ENCODE data around the gene RARRES1. TPM values are rescaled to one million over a fixed set of nuclear protein-coding genes. Genes with fewer than 3 reads are reported as not detected.

RARRES1 gene
- total RNA-seq, 1 experiment from 2014 or later: 0.20 TPM

DNA sequence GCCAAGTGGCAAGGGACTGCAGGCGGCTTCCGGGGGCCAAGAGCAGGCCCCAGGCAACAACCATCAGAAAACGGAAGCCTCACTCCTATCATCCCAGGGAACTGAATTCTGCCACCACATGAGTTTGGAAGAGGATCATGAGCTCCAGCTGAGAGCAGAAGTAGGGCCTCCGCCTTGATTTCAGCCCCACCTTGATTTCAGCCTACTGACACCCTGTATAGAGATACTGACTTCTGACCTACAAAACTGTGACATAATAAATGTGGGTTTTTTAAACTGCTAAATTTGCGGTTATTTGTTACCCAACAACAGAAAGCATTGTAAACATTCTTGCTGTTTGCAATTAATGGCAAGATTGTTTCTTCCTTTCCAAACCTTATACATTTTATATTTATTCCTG is 21.6 kb upstream of the RARRES1 start:
- ChIA-PET CTCF (interaction anchor here (2.9 kb wide), 1 partner anchor 27 kb away, joined by 9 read pairs; no protein-coding TSS in a partner anchor), POLR2A (no interaction called here)

More for the DNA sequence above, 21.6 kb upstream of the RARRES1 start:
- Histone ChIP-seq H2AFZ (ENCODE audit: low read depth, low read length, poor library complexity, severe bottlenecking) (no peak overlapping the region), H4K20me1 (ENCODE audit: insufficient read depth) (no peaks in the 10 kb centered on the region), H3K4me2 (ENCODE audit: low read length) (no peak overlapping the region), H3K9me3 (ENCODE audit: control insufficient read depth in 1 of 2, insufficient read depth in 1 of 2, low read depth in 1 of 2, low read length in 2 of 2) (no peaks in the 10 kb centered on the region), H3K4me3 (replicated peaks in 1 of 2; ENCODE audit: low read depth in 1 of 2, low read length in 2 of 2) (no peak overlapping the region), H3K27ac (ENCODE audit: low read depth, low read length) (no peak overlapping the region), H3K36me3 (ENCODE audit: control insufficient read depth in 1 of 2, insufficient read depth in 2 of 2, low read length in 2 of 2) (no peaks in the 10 kb centered on the region), H3K4me1 (ENCODE audit: control insufficient read depth in 1 of 2, insufficient read depth in 2 of 2, low read length in 2 of 2) (no peaks in the 10 kb centered on the region), H3K79me2 (ENCODE audit: insufficient read depth, low read length) (no peaks in the 10 kb centered on the region), H3K27me3 (ENCODE audit: insufficient read depth, low read length) (no peaks in the 10 kb centered on the region), H3K9me2 (ENCODE audit: insufficient read depth) (no peaks in the 10 kb centered on the region), H3K9ac (ENCODE audit: low read length) (no peak overlapping the region)
- no peak for ATAC-seq
- BruUV-seq (replicated peaks): no TSS peak
- RAD21 ChIA-PET (ENCODE audit: low non-redundant PET in 1 of 2, low total read pairs in 2 of 2, uncharacterized antibody in 2 of 2, unreplicated experiment in 2 of 2): no interaction called here
- TF ChIP-seq, protein P1, sequence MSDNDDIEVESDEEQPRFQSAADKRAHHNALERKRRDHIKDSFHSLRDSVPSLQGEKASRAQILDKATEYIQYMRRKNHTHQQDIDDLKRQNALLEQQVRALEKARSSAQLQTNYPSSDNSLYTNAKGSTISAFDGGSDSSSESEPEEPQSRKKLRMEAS (IDR thresholded peaks at IDR 0.05): no peak
- TF ChIP-seq FOSL1 (IDR thresholded peaks at IDR 0.05; ENCODE audit: low read depth) (no peak), POLR2AphosphoS5 (IDR thresholded peaks at IDR 0.05; ENCODE audit: low read depth, low read length) (no peak), TCF7L2 (IDR thresholded peaks at IDR 0.05; ENCODE audit: borderline replicate concordance, extremely low read depth, insufficient read depth, insufficient read length) (no peak), EZH2phosphoT487 (IDR thresholded peaks at IDR 0.05; ENCODE audit: borderline replicate concordance) (no peak), RAD21 (IDR thresholded peaks at IDR 0.05; ENCODE audit: low read depth) (no peak), SRF (IDR thresholded peaks at IDR 0.05; ENCODE audit: low read depth) (no peak), ZNF274 (IDR thresholded peaks at IDR 0.05; ENCODE audit: low read depth, low read length) (no peak), EGR1 (IDR thresholded peaks at IDR 0.05; ENCODE audit: low read depth) (no peak), CEBPB (IDR thresholded peaks at IDR 0.05; ENCODE audit: low read depth) (no peak)
- TF ChIP-seq, protein P2, sequence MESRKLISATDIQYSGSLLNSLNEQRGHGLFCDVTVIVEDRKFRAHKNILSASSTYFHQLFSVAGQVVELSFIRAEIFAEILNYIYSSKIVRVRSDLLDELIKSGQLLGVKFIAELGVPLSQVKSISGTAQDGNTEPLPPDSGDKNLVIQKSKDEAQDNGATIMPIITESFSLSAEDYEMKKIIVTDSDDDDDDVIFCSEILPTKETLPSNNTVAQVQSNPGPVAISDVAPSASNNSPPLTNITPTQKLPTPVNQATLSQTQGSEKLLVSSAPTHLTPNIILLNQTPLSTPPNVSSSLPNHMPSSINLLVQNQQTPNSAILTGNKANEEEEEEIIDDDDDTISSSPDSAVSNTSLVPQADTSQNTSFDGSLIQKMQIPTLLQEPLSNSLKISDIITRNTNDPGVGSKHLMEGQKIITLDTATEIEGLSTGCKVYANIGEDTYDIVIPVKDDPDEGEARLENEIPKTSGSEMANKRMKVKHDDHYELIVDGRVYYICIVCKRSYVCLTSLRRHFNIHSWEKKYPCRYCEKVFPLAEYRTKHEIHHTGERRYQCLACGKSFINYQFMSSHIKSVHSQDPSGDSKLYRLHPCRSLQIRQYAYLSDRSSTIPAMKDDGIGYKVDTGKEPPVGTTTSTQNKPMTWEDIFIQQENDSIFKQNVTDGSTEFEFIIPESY (IDR thresholded peaks at IDR 0.05; ENCODE audit: extremely low read depth, insufficient replicate concordance, low read length): no peak
- TF ChIP-seq, protein P3, sequence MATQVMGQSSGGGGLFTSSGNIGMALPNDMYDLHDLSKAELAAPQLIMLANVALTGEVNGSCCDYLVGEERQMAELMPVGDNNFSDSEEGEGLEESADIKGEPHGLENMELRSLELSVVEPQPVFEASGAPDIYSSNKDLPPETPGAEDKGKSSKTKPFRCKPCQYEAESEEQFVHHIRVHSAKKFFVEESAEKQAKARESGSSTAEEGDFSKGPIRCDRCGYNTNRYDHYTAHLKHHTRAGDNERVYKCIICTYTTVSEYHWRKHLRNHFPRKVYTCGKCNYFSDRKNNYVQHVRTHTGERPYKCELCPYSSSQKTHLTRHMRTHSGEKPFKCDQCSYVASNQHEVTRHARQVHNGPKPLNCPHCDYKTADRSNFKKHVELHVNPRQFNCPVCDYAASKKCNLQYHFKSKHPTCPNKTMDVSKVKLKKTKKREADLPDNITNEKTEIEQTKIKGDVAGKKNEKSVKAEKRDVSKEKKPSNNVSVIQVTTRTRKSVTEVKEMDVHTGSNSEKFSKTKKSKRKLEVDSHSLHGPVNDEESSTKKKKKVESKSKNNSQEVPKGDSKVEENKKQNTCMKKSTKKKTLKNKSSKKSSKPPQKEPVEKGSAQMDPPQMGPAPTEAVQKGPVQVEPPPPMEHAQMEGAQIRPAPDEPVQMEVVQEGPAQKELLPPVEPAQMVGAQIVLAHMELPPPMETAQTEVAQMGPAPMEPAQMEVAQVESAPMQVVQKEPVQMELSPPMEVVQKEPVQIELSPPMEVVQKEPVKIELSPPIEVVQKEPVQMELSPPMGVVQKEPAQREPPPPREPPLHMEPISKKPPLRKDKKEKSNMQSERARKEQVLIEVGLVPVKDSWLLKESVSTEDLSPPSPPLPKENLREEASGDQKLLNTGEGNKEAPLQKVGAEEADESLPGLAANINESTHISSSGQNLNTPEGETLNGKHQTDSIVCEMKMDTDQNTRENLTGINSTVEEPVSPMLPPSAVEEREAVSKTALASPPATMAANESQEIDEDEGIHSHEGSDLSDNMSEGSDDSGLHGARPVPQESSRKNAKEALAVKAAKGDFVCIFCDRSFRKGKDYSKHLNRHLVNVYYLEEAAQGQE (IDR thresholded peaks at IDR 0.05; ENCODE audit: low read depth): no peak
- TF ChIP-seq, protein P4, sequence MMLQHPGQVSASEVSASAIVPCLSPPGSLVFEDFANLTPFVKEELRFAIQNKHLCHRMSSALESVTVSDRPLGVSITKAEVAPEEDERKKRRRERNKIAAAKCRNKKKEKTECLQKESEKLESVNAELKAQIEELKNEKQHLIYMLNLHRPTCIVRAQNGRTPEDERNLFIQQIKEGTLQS (IDR thresholded peaks at IDR 0.05): no peak
- intact Hi-C loops (cut with micrococcal nuclease): no loop called here
- DNase-seq (ENCODE audit: low read depth, low spot score): no peak

Measured in HCT116 (cell line).